ENCODE results near the gene DNM3. TPM values are rescaled to one million over a fixed set of nuclear protein-coding genes. Genes with fewer than 3 reads are reported as not detected.
"Not testable (repeated sequence)": the region's sequence is repeated elsewhere in the genome, so short reads cannot be mapped to it uniquely, and the experiment has no call there.

Gene DNM3
- total RNA-seq, 4 donors from 2014 or later: 2.7 to 3.3 TPM; not detected in 2

DNA sequence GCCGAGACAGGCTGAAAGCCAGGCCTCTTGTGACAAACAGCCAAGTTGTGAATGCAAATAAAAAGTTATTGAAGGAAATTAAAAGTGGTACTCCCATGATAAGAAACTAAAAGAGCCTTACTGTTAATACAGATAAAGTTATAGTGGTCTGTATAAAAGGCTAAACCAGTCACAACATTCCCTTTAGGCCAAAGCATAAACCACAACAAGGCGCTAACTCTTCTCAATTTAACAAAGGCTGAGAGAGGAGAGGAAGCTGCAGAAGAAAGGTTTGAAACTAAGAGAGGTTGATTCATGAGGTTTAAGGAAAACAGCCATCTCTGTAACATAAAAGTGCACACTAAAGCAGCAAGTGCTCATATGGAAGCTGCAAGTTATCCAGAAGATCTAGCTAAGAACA lies 589.9 kb downstream of the DNM3 start:
- Histone ChIP-seq H3K4me1 (peaks cover 0 to 16% (median 4%) of the 10 kb centered on the region in 4 donors), H3K9me3 (no peaks in the 10 kb centered on the region), H3K27ac (peak overlapping the region in 3 of 4 donors; percentile 53 to 70 (median 69)), H3K36me3 (no peaks in the 10 kb centered on the region), H3K4me3 (no peak overlapping the region), H3K27me3 (no peaks in the 10 kb centered on the region)
- 68 to 88% methylated on average over 2 of the region's 2 CpGs for WGBS, 2 donors (ENCODE audit: low coverage in 1 of 2)
- intact Hi-C loops (cut with DNase I; ENCODE audit: low total_unique reads): no loop called here
- in situ Hi-C loops (cut with MboI; ENCODE audit: low pct_ligation_motif_present in 1 of 4, low pct_unique_long_range_greater_than_20kb in 1 of 4, low sequenced_read_pairs in 3 of 4): loop anchor here in 1 of 4 donors (25.0 kb wide), 2 partner anchors 419 to 644 kb away; partner anchors contain the start of gene METTL13
- TF ChIP-seq POLR2A (IDR thresholded peaks at IDR 0.05) (no peak), EP300 (IDR thresholded peaks at IDR 0.05; ENCODE audit: low read depth) (no peak), POLR2AphosphoS5 (IDR thresholded peaks at IDR 0.05) (no peak)
- TF ChIP-seq, protein P1, sequence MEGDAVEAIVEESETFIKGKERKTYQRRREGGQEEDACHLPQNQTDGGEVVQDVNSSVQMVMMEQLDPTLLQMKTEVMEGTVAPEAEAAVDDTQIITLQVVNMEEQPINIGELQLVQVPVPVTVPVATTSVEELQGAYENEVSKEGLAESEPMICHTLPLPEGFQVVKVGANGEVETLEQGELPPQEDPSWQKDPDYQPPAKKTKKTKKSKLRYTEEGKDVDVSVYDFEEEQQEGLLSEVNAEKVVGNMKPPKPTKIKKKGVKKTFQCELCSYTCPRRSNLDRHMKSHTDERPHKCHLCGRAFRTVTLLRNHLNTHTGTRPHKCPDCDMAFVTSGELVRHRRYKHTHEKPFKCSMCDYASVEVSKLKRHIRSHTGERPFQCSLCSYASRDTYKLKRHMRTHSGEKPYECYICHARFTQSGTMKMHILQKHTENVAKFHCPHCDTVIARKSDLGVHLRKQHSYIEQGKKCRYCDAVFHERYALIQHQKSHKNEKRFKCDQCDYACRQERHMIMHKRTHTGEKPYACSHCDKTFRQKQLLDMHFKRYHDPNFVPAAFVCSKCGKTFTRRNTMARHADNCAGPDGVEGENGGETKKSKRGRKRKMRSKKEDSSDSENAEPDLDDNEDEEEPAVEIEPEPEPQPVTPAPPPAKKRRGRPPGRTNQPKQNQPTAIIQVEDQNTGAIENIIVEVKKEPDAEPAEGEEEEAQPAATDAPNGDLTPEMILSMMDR (IDR thresholded peaks at IDR 0.05): no peak
- no peak for DNase-seq

DNA sequence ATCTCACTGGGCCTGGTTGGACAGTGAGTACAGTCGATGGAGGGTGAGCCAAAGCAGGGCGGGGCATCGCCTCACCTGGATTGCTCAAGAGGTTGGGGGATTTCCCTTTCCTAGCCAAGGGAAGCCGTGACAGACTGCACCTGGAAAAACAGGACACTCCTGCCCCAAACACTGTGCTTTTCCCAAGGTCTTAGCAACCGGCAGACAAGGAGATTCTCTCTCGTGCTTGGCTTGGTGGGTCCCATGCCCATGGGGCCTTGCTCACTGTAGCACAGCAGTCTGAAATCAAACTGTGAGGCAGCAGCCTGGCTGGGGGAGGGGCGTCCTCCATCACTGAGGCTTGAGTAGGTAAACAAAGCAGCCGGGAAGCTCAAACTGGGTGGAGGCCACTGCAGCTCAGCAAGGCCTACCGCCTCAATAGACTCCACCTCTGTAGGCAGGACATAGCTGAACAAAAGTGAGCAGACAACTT lies 590.5 kb downstream of the DNM3 start:
- no peaks in the 10 kb centered on the region for H3K36me3 ChIP-seq
- no peaks in the 10 kb centered on the region for H3K9me3 ChIP-seq
- TF ChIP-seq, protein P1 (IDR thresholded peaks at IDR 0.05): no peak
- no peak for TF ChIP-seq POLR2AphosphoS5 (IDR thresholded peaks at IDR 0.05)
- TF ChIP-seq EP300 (IDR thresholded peaks at IDR 0.05; ENCODE audit: low read depth): no peak
- TF ChIP-seq POLR2A (IDR thresholded peaks at IDR 0.05): no peak
- intact Hi-C loops (cut with DNase I; ENCODE audit: low total_unique reads) (no loop called here), in situ Hi-C loops (cut with MboI; ENCODE audit: low pct_ligation_motif_present in 1 of 4, low pct_unique_long_range_greater_than_20kb in 1 of 4, low sequenced_read_pairs in 3 of 4) (loop anchor here in 1 of 4 donors (25.0 kb wide), 2 partner anchors 419 to 644 kb away; partner anchors contain the start of gene METTL13)
- no peak overlapping the region for H3K4me3 ChIP-seq
- H3K27ac ChIP-seq: peak overlapping the region; percentile 45 to 70 (median 61)
- no peaks in the 10 kb centered on the region for H3K27me3 ChIP-seq
- DNase-seq: peak; percentile 75
- peaks cover 0 to 16% (median 4%) of the 10 kb centered on the region in 4 donors for H3K4me1 ChIP-seq
- WGBS, 2 donors (ENCODE audit: low coverage in 1 of 2): 50 to 56% methylated on average over 1 to 9 of the region's 9 CpGs

DNA sequence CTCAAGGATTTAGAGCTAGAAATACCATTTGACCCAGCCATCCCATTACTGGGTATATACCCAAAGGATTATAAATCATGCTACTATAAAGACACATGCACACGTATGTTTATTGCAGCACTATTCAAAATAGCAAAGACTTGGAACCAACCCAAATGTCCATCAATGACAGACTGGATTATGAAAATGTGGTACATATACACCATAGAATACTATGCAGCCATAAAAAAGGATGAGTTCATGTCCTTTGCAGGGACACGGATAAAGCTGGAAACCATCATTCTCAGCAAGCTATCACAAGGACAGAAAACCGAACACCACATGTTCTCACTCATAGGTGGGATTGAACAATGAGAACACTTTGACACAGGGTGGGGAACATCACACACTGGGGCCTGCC lies 595.9 kb downstream of the DNM3 start:
- H3K4me3 ChIP-seq; DNase-seq; H3K9me3 ChIP-seq; H3K27me3 ChIP-seq; H3K36me3 ChIP-seq; intact Hi-C loops (cut with DNase I; ENCODE audit: low total_unique reads); H3K27ac ChIP-seq; H3K4me1 ChIP-seq: not testable (repeated sequence)
- in situ Hi-C loops (cut with MboI; ENCODE audit: low pct_ligation_motif_present in 1 of 4, low pct_unique_long_range_greater_than_20kb in 1 of 4, low sequenced_read_pairs in 3 of 4): loop anchor here in 1 of 4 donors (25.0 kb wide), 2 partner anchors 425 to 650 kb away; partner anchors contain the start of gene METTL13
- WGBS, 2 donors (ENCODE audit: low coverage in 1 of 2): 86 to 90% methylated on average over 3 of the region's 3 CpGs

DNA sequence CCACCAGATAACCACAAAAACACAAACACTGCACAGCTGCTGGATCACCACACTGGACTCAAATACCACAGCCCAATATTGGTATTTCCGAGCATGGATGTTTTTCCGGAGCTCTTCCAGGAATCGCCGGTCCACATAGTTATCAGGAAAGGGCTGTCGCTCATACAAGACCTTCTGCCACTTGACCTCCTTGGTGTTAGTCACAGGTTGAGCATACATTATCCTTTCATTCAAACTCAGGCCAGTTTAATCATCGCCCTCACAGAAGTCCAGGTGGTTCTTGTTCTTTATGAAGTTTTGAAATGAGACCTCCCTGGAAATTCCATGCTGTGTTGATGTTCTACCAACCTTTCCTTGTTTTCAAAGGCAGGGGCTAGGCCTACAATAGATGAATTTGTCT lies 601.1 kb downstream of the DNM3 start:
- Histone ChIP-seq H3K27me3 (no peaks in the 10 kb centered on the region), H3K4me3 (no peak overlapping the region), H3K36me3 (no peaks in the 10 kb centered on the region), H3K4me1 (peaks cover 6 to 17% (median 9%) of the 10 kb centered on the region in 4 donors), H3K9me3 (no peaks in the 10 kb centered on the region), H3K27ac (no peak overlapping the region)
- in situ Hi-C loops (cut with MboI; ENCODE audit: low pct_ligation_motif_present in 1 of 4, low pct_unique_long_range_greater_than_20kb in 1 of 4, low sequenced_read_pairs in 3 of 4) (loop anchor here in 1 of 4 donors (25.0 kb wide), 2 partner anchors 430 to 655 kb away; partner anchors contain the start of gene METTL13), intact Hi-C loops (cut with DNase I; ENCODE audit: low total_unique reads) (no loop called here)
- no peak for DNase-seq
- WGBS, 2 donors (ENCODE audit: low coverage in 1 of 2): 90 to 99% methylated on average over 1 to 6 of the region's 6 CpGs
- TF ChIP-seq POLR2AphosphoS5 (IDR thresholded peaks at IDR 0.05): no peak

DNA sequence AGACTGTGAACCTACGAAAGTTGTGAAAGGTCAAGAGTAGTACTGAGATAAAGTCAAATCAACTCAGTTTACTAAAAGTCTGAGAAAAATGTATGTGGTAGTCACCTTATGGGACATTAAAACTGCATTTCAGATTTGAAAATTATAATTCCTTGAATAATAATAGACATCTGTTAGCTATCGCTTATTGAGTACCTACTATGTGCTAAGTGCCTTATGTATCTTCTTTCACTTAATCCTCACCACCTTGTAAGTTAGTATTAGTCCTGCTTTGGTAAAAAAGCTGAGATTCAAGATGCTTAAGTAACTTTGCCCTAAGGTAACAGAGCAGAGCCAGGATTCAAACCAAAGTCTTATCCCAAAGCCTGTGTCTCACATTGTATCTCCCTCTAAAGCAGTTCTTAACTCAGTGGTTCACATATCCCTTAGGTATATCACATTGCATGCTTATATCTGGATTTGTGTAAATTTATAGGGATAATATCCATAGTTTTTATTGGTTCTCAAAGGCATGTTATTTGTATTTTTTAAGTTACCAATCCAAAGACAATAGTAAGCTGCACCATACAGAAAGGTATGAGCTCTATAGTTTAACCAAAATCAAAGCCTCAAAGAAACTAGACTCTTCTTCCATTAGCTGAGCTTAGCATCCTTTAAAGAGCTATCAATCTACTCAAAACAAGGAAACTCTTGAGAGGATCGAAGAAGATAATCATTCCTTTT lies 601.7 kb downstream of the DNM3 start:
- Histone ChIP-seq H3K27ac (peak overlapping the region; percentile 79 to 92 (median 82)), H3K9me3 (no peaks in the 10 kb centered on the region), H3K27me3 (no peaks in the 10 kb centered on the region), H3K36me3 (no peaks in the 10 kb centered on the region), H3K4me3 (peak overlapping the region; percentile 61 to 98 (median 86)), H3K4me1 (peaks cover 6 to 17% (median 9%) of the 10 kb centered on the region in 4 donors)
- intact Hi-C loops (cut with DNase I; ENCODE audit: low total_unique reads): no loop called here
- no peak for TF ChIP-seq POLR2AphosphoS5 (IDR thresholded peaks at IDR 0.05)
- TF ChIP-seq POLR2A (IDR thresholded peaks at IDR 0.05): no peak
- TF ChIP-seq EP300 (IDR thresholded peaks at IDR 0.05; ENCODE audit: low read depth): no peak
- TF ChIP-seq, protein P1 (IDR thresholded peaks at IDR 0.05): no peak
- 64 to 69% methylated on average over 3 of the region's 3 CpGs for WGBS, 2 donors (ENCODE audit: low coverage in 1 of 2)
- no peak for DNase-seq
- in situ Hi-C loops (cut with MboI; ENCODE audit: low pct_ligation_motif_present in 1 of 4, low pct_unique_long_range_greater_than_20kb in 1 of 4, low sequenced_read_pairs in 3 of 4): loop anchor here in 1 of 4 donors (25.0 kb wide), 2 partner anchors 431 to 656 kb away; partner anchors contain the start of gene METTL13
